GM18867 (cell line): ENCODE results near the gene CLEC7A.

Experiments
- ATAC-seq: cut with Tn5 transposase; IDR thresholded peaks from one replicate; pipeline ENCODE4 v1.9.1; 2021; ENCODE audit warnings: mild to moderate bottlenecking, moderate library complexity; ENCODE audit not compliant: unreplicated experiment

Gene CLEC7A

GRCh38 chr12:10142976-10143589, 13.1 kb upstream of the CLEC7A start:
- no peak for ATAC-seq

DNA sequence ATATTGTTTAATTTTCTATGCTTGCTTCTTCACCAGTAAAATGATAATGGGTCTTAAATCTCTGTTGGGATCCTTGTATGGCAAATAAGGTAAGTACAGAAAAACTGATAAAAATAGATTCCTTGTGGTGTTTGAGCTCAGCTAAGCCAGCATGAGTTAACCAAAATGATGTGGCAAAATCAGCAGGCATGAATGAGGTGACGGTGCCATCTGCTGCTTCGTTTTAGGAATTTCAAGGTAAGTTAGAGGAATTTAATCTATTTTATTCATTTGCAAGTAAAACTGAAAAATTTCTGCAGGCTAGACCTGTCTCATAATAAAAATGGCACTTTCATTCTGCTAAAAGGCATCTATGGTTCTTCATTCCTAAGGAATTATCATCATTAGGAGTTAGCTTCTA, 10.0 kb upstream of the CLEC7A start:
- ATAC-seq: no peak

GRCh38 chr12:10136637-10137205, 6.7 kb upstream of the CLEC7A start:
- ATAC-seq: no peak

DNA sequence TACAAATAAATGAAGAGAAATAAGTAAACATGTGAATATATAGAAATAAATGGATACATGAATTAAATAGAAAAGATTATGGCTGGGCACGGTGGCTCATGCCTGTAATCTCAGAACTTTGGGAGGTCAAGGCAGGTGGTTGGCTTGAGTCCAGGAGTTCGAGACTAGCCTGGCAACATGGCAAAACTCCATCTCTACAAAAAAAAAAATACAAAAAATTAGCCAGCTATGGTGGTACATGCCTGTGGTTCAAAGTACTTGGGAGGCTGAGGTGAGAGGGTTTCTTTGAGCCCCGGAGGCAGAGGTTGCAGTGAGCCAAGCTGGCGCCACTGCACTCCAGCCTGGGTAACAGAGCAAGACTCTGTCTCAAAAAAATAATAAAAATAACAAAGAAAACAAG, 5.1 kb upstream of the CLEC7A start:
- no peak for ATAC-seq

- no peak for ATAC-seq
Observed at GRCh38 chr12:10132850-10133370, 2.9 kb upstream of the CLEC7A start.

- ATAC-seq: no peak
Observed at GRCh38 chr12:10131111-10131690, 1.2 kb upstream of the CLEC7A start.

GRCh38 chr12:10128687-10129086, 1.3 kb downstream of the CLEC7A start:
- ATAC-seq: no peak

GRCh38 chr12:10126413-10126812, 3.6 kb downstream of the CLEC7A start:
- no peak for ATAC-seq

DNA sequence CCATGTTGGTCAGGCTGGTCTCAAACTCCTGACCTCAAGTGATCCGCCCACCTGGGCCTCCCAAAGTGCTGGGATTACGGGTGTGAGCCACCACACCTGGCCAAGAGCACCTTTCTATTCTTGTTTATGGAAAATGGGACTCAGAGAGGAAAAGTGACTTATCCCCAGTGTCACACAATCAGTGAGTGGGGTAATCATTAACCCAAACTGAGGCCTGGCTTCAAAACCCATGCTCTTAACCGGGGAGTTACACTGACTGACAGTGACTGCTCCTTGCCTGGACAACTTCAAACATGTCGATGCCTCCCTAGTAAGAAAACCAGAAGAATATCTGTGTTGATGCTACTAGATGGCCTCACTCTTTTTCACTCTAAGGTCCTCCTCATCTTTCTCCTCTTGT, 7.3 kb downstream of the CLEC7A start:
- no peak for ATAC-seq

DNA sequence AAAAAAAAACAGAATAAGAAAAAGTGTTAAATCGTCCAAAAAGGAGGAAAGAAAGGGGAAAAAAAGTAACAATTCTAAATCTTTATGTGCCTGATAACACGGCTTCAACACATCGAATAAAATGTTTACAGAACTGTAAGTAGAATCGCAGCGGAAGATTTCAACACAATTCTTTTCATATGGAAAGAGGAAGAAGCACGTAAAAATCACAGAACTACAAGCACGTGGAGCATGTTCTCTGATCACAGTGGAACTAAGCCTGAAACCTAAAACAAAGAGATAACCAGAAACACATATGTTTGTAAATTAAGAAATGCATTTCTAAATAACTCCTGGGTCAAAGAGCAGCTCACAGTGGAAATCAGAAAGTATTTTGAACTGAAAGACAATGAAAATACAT, 8.7 kb downstream of the CLEC7A start:
- ATAC-seq: no peak

DNA sequence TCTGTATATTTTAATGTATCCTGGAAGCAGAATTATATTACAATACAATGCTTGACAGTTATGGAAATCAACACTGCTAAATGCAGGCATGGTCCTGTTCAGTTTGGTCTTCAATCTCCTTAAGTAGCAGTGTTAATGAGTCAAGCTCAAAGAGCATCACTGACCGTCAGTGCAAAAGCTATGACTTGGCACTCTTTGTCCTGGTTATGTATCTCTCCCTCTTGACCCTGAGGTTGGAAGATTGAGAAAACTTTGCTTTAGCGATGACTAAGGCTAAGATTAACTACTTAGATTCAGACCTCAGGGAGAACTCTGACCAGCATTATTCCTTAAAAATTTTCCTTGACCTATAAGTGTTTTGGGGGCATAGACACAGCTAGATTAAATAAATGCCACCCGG, 10.9 kb downstream of the CLEC7A start:
- no peak for ATAC-seq

DNA sequence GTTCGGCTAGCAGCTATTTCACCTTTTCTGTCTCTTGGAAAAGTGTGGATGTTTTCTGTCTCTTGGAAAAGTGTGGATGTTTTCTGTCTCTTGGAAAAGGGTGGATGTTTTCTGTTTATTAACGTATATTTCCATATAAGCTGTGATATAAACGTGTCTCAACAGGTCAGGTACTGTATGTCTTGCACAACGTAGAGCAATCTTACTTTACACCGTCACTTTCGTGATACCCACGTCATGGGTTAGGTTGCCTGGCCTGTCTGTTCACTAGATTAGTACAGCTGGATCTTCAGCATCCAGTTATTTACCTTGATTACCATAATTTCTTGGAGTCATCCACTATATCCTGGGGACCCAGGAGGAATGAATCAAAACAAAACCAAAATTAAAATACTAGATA, 14.1 kb downstream of the CLEC7A start:
- ATAC-seq: no peak

DNA sequence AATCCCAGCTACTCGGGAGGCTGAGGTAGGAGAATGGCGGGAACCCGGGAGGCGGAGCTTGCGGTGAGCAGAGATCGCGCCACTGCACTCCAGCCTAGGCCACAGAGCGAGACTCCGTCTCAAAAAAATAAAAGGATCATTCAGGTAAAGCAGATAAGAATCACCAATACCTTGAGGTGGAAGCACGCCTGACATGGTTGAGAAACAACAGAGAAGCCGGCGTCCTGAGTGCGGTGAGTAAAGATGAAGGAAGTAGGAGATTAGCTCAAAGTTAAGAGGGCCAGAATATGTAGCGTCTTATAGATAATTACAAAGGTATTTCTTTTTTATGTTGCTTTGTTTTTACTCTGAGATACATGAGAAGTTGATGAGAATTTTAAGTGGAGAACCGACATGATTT, 14.7 kb downstream of the CLEC7A start:
- ATAC-seq: no peak

- ATAC-seq: no peak
Observed at GRCh38 chr12:10113920-10114319, 16.1 kb downstream of the CLEC7A start.

GRCh38 chr12:10113075-10113474, 16.9 kb downstream of the CLEC7A start:
- no peak for ATAC-seq

GRCh38 chr12:10111451-10111850, 18.5 kb downstream of the CLEC7A start:
- ATAC-seq: no peak

- ATAC-seq: no peak
Observed at GRCh38 chr12:10110256-10110844, 19.6 kb downstream of the CLEC7A start.

DNA sequence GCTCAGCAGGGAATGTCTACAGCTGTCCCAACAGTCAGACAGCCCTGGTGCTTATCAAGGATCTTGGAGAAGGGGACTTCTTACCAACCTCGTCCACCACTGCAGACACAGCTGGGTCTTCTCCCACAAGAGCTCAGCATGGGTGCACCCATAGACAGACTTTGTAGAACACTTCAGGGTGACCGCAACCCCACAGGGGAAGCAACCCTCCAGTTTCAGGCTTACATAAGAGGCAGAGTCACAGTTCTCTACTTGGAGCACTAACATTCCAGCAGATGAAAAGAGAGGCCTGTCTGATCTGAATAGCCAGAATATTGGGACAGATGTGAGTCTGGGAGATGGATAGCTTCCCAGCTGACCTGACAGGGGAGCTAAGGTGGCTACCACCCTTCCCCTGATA, 27.7 kb downstream of the CLEC7A start:
- no peak for ATAC-seq

- no peak for ATAC-seq
Observed at GRCh38 chr12:10101648-10102220, 28.3 kb downstream of the CLEC7A start.

- no peak for ATAC-seq
Observed at GRCh38 chr12:10101042-10101579, 28.9 kb downstream of the CLEC7A start.

DNA sequence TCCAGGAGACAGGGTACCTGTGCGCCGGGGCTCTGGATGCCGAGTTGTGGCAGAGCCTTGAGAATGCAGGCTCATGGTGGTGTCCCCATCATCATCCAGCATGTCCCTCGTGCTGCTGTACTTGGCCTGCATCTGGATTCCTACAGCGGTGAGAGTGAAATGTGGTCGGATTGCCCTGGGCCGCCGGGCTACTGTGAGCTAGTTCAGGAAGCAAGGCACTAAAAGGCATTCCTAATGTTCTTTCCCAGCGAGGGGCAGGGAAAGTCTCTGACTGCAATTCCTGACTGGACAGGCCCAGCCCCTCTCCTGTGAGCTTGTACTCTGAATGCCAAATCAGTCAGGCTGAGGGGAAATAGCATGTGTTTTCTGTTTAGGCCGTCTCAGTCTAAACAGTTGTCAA, 31.2 kb downstream of the CLEC7A start, which contains the start of gene CLEC1A:
Gene CLEC1A (minus strand): TSS at position 195 of the 400 bp plus-strand sequence. CDS start 63 bp downstream, at position 132.
- ATAC-seq: no peak
